Measurements from ENCODE around the gene SLC2A4. TPM values are rescaled to one million over a fixed set of nuclear protein-coding genes. Genes with fewer than 3 reads are reported as not detected.

SLC2A4 gene
- total RNA-seq, 1 donor: under 0.01 TPM

DNA sequence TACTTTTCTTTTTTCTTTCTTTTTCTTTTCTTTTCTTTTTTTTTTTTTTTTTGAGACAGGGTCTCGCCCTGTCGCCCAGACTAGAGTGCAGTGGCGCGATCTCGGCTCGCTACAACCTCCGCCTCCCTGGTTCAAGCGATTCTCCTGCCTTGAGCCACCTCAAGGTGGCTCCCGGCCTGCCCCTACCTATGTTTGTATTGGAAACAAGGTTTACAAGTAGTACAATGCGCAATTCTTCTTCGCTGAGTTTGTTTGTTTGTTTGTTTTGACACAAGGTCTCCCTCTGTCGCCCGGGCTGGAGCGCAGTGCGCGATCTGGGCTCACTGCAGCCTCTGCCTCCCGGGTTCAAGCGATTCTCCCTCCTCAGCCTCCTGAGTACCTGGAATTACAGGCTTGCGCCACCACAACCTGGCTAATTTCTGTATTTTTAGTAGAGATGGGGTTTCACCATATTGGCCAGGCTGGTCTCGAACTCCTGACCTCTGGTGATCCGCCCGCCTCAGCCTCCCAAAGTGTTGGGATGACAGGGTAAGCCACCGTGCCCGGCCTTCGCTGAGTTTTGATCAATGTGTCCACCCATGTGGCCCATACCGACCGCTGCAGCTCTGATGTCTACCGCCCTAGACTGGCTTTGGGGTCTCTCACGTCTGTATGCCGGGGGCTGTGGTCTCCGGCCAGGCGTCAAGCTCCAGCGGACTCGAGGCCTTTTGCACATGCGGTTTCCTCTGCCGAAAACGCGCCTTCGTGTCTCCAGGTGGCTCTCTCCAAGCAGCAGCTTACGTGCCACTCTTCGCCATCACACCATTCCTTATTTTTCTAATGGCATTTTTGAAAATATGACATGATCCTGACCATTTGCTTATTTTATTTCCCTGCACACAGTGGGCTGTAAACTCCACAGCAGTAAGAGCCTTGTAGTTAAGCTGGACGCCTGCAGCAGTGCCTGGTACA lies 14.0 kb downstream of the SLC2A4 start:
- H3K27me3 ChIP-seq (ENCODE audit: insufficient read depth, low read length): peaks cover 42% of the 10 kb centered on the region
- TF ChIP-seq CTCF (IDR thresholded peaks at IDR 0.05; ENCODE audit: extremely low read depth, low read depth, low read length): no peak
- H4K20me1 ChIP-seq (ENCODE audit: insufficient read depth, low read length): peaks cover 3% of the 10 kb centered on the region
- DNase-seq (ENCODE audit: insufficient read length, low spot score, missing footprints): peak; percentile 59
- no peak overlapping the region for H2AFZ ChIP-seq (ENCODE audit: low read length)
- H3K4me1 ChIP-seq (ENCODE audit: insufficient read depth, low read length): peaks cover 3% of the 10 kb centered on the region
- no peaks in the 10 kb centered on the region for H3K36me3 ChIP-seq (ENCODE audit: insufficient read depth, low read length)
- H3K4me2 ChIP-seq (ENCODE audit: insufficient read depth, low read length): peak overlapping the region; percentile 64
- no peak overlapping the region for H3K27ac ChIP-seq (ENCODE audit: low read depth, low read length)
- no peaks in the 10 kb centered on the region for H3K9me3 ChIP-seq (ENCODE audit: low read depth, low read length)
- H3K79me2 ChIP-seq (ENCODE audit: insufficient read depth, low read length): no peaks in the 10 kb centered on the region
- no peak overlapping the region for H3K4me3 ChIP-seq (ENCODE audit: insufficient read depth, low read length)

- peaks cover 34% of the 10 kb centered on the region for H3K27me3 ChIP-seq (ENCODE audit: insufficient read depth, low read length)
- peaks cover 3% of the 10 kb centered on the region for H3K4me1 ChIP-seq (ENCODE audit: insufficient read depth, low read length)
- DNase-seq (ENCODE audit: insufficient read length, low spot score, missing footprints): peak; percentile 100
- peaks cover 3% of the 10 kb centered on the region for H4K20me1 ChIP-seq (ENCODE audit: insufficient read depth, low read length)
- H3K9me3 ChIP-seq (ENCODE audit: low read depth, low read length): no peaks in the 10 kb centered on the region
- no peak overlapping the region for H3K27ac ChIP-seq (ENCODE audit: low read depth, low read length)
- H3K4me3 ChIP-seq (ENCODE audit: insufficient read depth, low read length): peak overlapping the region; percentile 42
- peak overlapping the region; percentile 75 for H2AFZ ChIP-seq (ENCODE audit: low read length)
- H3K79me2 ChIP-seq (ENCODE audit: insufficient read depth, low read length): no peaks in the 10 kb centered on the region
- no peaks in the 10 kb centered on the region for H3K36me3 ChIP-seq (ENCODE audit: insufficient read depth, low read length)
- TF ChIP-seq CTCF (IDR thresholded peaks at IDR 0.05; ENCODE audit: extremely low read depth, low read depth, low read length): peak; percentile 74
- peak overlapping the region; percentile 53 for H3K4me2 ChIP-seq (ENCODE audit: insufficient read depth, low read length)
Measured at GRCh38 chr17:7296189-7296861, 14.8 kb downstream of the SLC2A4 start.

DNA sequence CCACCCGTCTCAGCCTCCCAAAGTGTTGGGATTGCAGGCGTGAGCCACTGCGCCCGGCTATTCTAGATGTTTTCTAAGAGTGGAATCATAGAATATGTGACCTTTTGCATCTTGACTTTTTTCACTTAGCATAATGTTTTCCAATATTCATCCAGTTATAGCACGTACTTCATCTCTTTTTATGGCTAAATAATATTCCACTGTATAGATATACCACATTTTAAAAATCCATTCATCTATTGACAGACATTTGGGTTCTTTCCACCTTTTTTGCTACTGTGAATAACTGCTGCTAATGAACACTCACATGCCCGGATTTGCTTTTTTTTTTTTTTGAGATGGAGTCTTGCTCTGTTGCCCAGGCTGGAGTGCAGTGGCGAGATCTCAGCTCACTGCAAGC lies 22.7 kb downstream of the SLC2A4 start:
- H3K79me2 ChIP-seq (ENCODE audit: insufficient read depth, low read length): peaks cover 17% of the 10 kb centered on the region
- H3K4me1 ChIP-seq (ENCODE audit: insufficient read depth, low read length): peaks cover 2% of the 10 kb centered on the region
- TF ChIP-seq CTCF (IDR thresholded peaks at IDR 0.05; ENCODE audit: extremely low read depth, low read depth, low read length): no peak
- H3K4me3 ChIP-seq (ENCODE audit: insufficient read depth, low read length): no peak overlapping the region
- DNase-seq (ENCODE audit: insufficient read length, low spot score, missing footprints): no peak
- peaks cover 9% of the 10 kb centered on the region for H4K20me1 ChIP-seq (ENCODE audit: insufficient read depth, low read length)
- H2AFZ ChIP-seq (ENCODE audit: low read length): no peak overlapping the region
- no peaks in the 10 kb centered on the region for H3K9me3 ChIP-seq (ENCODE audit: low read depth, low read length)
- H3K27me3 ChIP-seq (ENCODE audit: insufficient read depth, low read length): no peaks in the 10 kb centered on the region
- H3K4me2 ChIP-seq (ENCODE audit: insufficient read depth, low read length): no peak overlapping the region
- H3K27ac ChIP-seq (ENCODE audit: low read depth, low read length): no peak overlapping the region
- H3K36me3 ChIP-seq (ENCODE audit: insufficient read depth, low read length): peaks cover under 1% of the 10 kb centered on the region
